Right lobe of liver (tissue), 4 donors: ENCODE measurements around the gene CALCR.

ENCODE experiments used
- CTCF ChIP-seq, 4 donors: fragments of 200-600 bp in 3 of 4; fragments of 450-650 bp in 1 of 4; IDR thresholded peaks; one replicate each; pipeline versions ENCODE4 v1.5.1 to v1.8.0; 2016 to 2022; ENCODE audit warnings: antibody characterized with exemption in 4 of 4, mild to moderate bottlenecking in 2 of 4
- POLR2A ChIP-seq: fragments of 450-650 bp; IDR thresholded peaks from one replicate; pipeline ENCODE4 v1.6.1; 2017; ENCODE audit warnings: antibody characterized with exemption, mild to moderate bottlenecking
- donor health status: DM: no; HTN: no; CAD: no.
- donor health status: DM: no; HTN: no; CAD: no.
- donor health status: DM: no; HTN: yes; CAD: no.

GRCh38 chr7:93566876-93567275, 7.6 kb downstream of the CALCR start:
- no peak for TF ChIP-seq POLR2A
- no peak for TF ChIP-seq CTCF (IDR thresholded peaks at IDR 0.05)
